ENCODE results near the gene GYPC. TPM values are rescaled to one million over a fixed set of nuclear protein-coding genes. Genes with fewer than 3 reads are reported as not detected.

The GYPC gene
- total RNA-seq, 1 experiment from 2014 or later = 13.6 TPM

DNA sequence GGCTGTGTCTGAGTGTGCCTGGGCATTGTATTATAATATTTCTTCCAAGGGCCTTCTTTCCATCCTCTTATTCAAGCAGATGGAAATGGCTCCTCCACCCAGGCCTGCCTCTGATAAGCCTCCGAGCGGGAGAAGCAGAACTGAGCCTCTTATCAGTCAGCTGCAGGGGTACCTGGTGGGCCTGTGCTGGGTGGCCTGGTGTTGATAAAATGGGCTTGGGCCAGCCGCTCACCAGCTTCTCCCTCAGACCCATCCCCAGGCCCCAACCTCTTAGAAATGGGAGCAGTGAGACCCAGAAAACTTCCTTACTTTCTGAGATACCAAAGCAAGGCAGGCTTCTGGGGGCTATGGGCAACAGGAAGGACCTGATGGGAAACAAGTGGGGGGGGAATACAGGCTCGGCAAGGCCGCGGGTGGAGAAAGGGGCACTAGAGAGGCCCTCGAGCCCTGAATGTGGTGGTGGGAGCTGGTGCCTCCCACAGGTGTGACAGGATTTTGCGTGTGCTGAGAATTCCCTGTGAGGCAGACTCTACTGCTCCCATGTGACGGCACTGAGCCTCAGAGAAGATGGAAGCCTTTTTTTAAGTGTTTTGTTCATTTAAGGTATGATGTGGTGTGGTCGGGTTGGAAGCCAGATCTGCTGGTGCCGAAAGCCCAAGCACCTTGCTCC lies 18.3 kb downstream of the GYPC start:
- DNase-seq = no peak
- no peak overlapping the region for H3K23ac ChIP-seq (ENCODE audit: insufficient read length, low read depth, low read length)
- H4K20me1 ChIP-seq (ENCODE audit: control insufficient read depth, insufficient read depth, insufficient read length) = no peaks in the 10 kb centered on the region
- no peaks in the 10 kb centered on the region for H3K23me2 ChIP-seq (ENCODE audit: insufficient read length, low read depth, low read length, poor library complexity, severe bottlenecking)
- WGBS (ENCODE audit: extremely low coverage, insufficient read length, low lambda C conversion rate) = no CpG with 5 or more reads among the region's 11 CpGs
- TF ChIP-seq, protein P1, sequence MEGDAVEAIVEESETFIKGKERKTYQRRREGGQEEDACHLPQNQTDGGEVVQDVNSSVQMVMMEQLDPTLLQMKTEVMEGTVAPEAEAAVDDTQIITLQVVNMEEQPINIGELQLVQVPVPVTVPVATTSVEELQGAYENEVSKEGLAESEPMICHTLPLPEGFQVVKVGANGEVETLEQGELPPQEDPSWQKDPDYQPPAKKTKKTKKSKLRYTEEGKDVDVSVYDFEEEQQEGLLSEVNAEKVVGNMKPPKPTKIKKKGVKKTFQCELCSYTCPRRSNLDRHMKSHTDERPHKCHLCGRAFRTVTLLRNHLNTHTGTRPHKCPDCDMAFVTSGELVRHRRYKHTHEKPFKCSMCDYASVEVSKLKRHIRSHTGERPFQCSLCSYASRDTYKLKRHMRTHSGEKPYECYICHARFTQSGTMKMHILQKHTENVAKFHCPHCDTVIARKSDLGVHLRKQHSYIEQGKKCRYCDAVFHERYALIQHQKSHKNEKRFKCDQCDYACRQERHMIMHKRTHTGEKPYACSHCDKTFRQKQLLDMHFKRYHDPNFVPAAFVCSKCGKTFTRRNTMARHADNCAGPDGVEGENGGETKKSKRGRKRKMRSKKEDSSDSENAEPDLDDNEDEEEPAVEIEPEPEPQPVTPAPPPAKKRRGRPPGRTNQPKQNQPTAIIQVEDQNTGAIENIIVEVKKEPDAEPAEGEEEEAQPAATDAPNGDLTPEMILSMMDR (conservative IDR thresholded peaks at IDR 0.05) = no peak
- H4K5ac ChIP-seq (ENCODE audit: insufficient read length, low read depth, low read length) = no peak overlapping the region
- H3K4ac ChIP-seq (ENCODE audit: low read depth, low read length) = no peak overlapping the region
- Mint-ChIP-seq H3K4me3 (no peak overlapping the region), H3K9me3 (peaks cover 23 to 25% of the 10 kb centered on the region in 2 experiments), H3K27ac (no peak overlapping the region), H3K27me3 (ENCODE audit: low read depth) (no peaks in the 10 kb centered on the region; the same call in none of the 2 replicates), H3K36me3 (ENCODE audit: insufficient read depth in 1 of 3, low read depth in 3 of 3) (peaks cover 13 to 28% (median 20%) of the 10 kb centered on the region in 3 experiments), H3K4me1 (no peaks in the 10 kb centered on the region)
- H3K14ac ChIP-seq (ENCODE audit: insufficient read depth, low read length) = no peak overlapping the region
- no peak overlapping the region for H2AFZ ChIP-seq (ENCODE audit: low read length)
- no peaks in the 10 kb centered on the region for H3K79me2 ChIP-seq (ENCODE audit: insufficient read depth, low read length)
- H4K8ac ChIP-seq (replicated peaks; ENCODE audit: insufficient read length, low read depth, low read length) = no peak overlapping the region
- no peak overlapping the region for H3K4me2 ChIP-seq (ENCODE audit: insufficient read depth, insufficient read length, low read length)
- H3K4me1 ChIP-seq (ENCODE audit: insufficient read depth, low read length) = no peaks in the 10 kb centered on the region
- no peak overlapping the region for H3K9ac ChIP-seq (ENCODE audit: extremely low read depth, insufficient read length, low read length)
- no peak overlapping the region for H3K27ac ChIP-seq (ENCODE audit: insufficient read length, low read depth, low read length)
- no peak overlapping the region for H2BK12ac ChIP-seq (ENCODE audit: insufficient read length, low read depth, low read length)
- H3K9me3 ChIP-seq (ENCODE audit: control insufficient read depth, low read depth, low read length) = peaks cover 9% of the 10 kb centered on the region
- no peak overlapping the region for H2BK5ac ChIP-seq (ENCODE audit: insufficient read length, low read length)
- no peak overlapping the region for H2BK20ac ChIP-seq (ENCODE audit: low read depth, low read length, poor library complexity, severe bottlenecking)
- no peak overlapping the region for H3T11ph ChIP-seq (ENCODE audit: low read length)
- no peak overlapping the region for H2BK120ac ChIP-seq (ENCODE audit: low read depth, low read length, poor library complexity, severe bottlenecking)
- H3K27me3 ChIP-seq (ENCODE audit: insufficient read depth, low read length) = no peaks in the 10 kb centered on the region
- no peak overlapping the region for H3K18ac ChIP-seq (ENCODE audit: insufficient read length, low read depth, low read length)
- no peak overlapping the region for H4K91ac ChIP-seq (ENCODE audit: insufficient read length, low read depth, low read length)
- no peaks in the 10 kb centered on the region for H3K79me1 ChIP-seq (ENCODE audit: insufficient read depth, low read depth, low read length, poor library complexity, severe bottlenecking)
- no peak overlapping the region for H3K56ac ChIP-seq (ENCODE audit: insufficient read length, low read depth, low read length)
- no peak overlapping the region for H2BK15ac ChIP-seq (ENCODE audit: low read depth, low read length)
- H2AK5ac ChIP-seq (ENCODE audit: insufficient read length, low read length) = no peak overlapping the region
